H9 (cell line): ENCODE data around the gene PFDN4. TPM values are rescaled to one million over a fixed set of nuclear protein-coding genes. Genes with fewer than 3 reads are reported as not detected.

ENCODE experiments used
- DNase-seq: peaks from one replicate; pipeline ENCODE4 v3.0.0-alpha.2; 2017
- H2AFZ ChIP-seq: one replicate; pipeline ENCODE4 v1.6.1; 2013; ENCODE audit warnings: mild to moderate bottlenecking, low read length, control low read depth, moderate library complexity
- H2AK5ac ChIP-seq: 2 replicates; pipeline ENCODE4 v1.6.1; 2013; ENCODE audit warnings: low read length, control low read depth, mixed read lengths; ENCODE audit not compliant: insufficient read length
- H2BK120ac ChIP-seq: one replicate; pipeline ENCODE4 v1.6.1; 2013; ENCODE audit warnings: low read depth, mild to moderate bottlenecking, low read length, control low read depth, inconsistent platforms; ENCODE audit not compliant: poor library complexity, severe bottlenecking
- H2BK12ac ChIP-seq: 2 replicates; pipeline ENCODE4 v1.6.1; 2013; ENCODE audit warnings: low read length, control low read depth, mixed read lengths, low read depth; ENCODE audit not compliant: insufficient read length
- H2BK15ac ChIP-seq: 2 replicates; pipeline ENCODE4 v1.6.1; 2013; ENCODE audit warnings: low read depth, low read length, control low read depth
- H2BK20ac ChIP-seq: one replicate; pipeline ENCODE4 v1.6.1; 2013; ENCODE audit warnings: low read depth, mild to moderate bottlenecking, low read length, control low read depth, inconsistent platforms; ENCODE audit not compliant: poor library complexity, severe bottlenecking
- H2BK5ac ChIP-seq: 2 replicates; pipeline ENCODE4 v1.6.1; 2013; ENCODE audit warnings: low read length, control low read depth, mixed read lengths; ENCODE audit not compliant: insufficient read length
- H3K14ac ChIP-seq: 2 replicates; pipeline ENCODE4 v1.6.1; 2013; ENCODE audit warnings: low read length, control low read depth; ENCODE audit not compliant: insufficient read depth
- H3K18ac ChIP-seq: 2 replicates; pipeline ENCODE4 v1.6.1; 2013; ENCODE audit warnings: low read depth, mild to moderate bottlenecking, mixed read lengths, low read length, control low read depth; ENCODE audit not compliant: insufficient read length
- H3K23ac ChIP-seq: 2 replicates; pipeline ENCODE4 v1.6.1; 2013; ENCODE audit warnings: low read length, control low read depth, mixed read lengths, low read depth; ENCODE audit not compliant: insufficient read length
- H3K23me2 ChIP-seq: 2 replicates; pipeline ENCODE4 v1.6.1; 2013; ENCODE audit warnings: low read depth, mild to moderate bottlenecking, mixed read lengths, low read length, control low read depth; ENCODE audit not compliant: insufficient read length, poor library complexity, severe bottlenecking
- H3K27ac ChIP-seq: 2 replicates; pipeline ENCODE4 v1.5.1; 2013; ENCODE audit warnings: low read length, control low read depth, mixed read lengths, low read depth; ENCODE audit not compliant: insufficient read length
- H3K27me3 ChIP-seq: 2 replicates; pipeline ENCODE4 v1.6.1; 2013; ENCODE audit warnings: low read length, control low read depth, inconsistent platforms; ENCODE audit not compliant: insufficient read depth
- H3K4ac ChIP-seq: 2 replicates; pipeline ENCODE4 v1.6.1; 2013; ENCODE audit warnings: low read depth, mild to moderate bottlenecking, control low read depth, inconsistent platforms, low read length, moderate library complexity
- H3K4me1 ChIP-seq: 2 replicates; pipeline ENCODE4 v1.6.1; 2013; ENCODE audit warnings: low read length, control low read depth, inconsistent platforms; ENCODE audit not compliant: insufficient read depth
- H3K4me2 ChIP-seq: 2 replicates; pipeline ENCODE4 v1.6.1; 2013; ENCODE audit warnings: low read length, control low read depth, mixed read lengths; ENCODE audit not compliant: insufficient read length, insufficient read depth
- H3K56ac ChIP-seq: 2 replicates; pipeline ENCODE4 v1.6.1; 2013; ENCODE audit warnings: low read depth, mild to moderate bottlenecking, mixed read lengths, low read length, control low read depth; ENCODE audit not compliant: insufficient read length
- H3K79me1 ChIP-seq: 2 replicates; pipeline ENCODE4 v1.6.1; 2013; ENCODE audit warnings: low read depth, mild to moderate bottlenecking, moderate library complexity, low read length, control low read depth, inconsistent platforms; ENCODE audit not compliant: insufficient read depth, poor library complexity, severe bottlenecking
- H3K79me2 ChIP-seq: 2 replicates; pipeline ENCODE4 v1.6.1; 2013; ENCODE audit warnings: low read length, control low read depth, inconsistent platforms; ENCODE audit not compliant: insufficient read depth
- H3K9ac ChIP-seq: 2 replicates; pipeline ENCODE4 v1.6.1; 2013; ENCODE audit warnings: low read length, control low read depth, mixed read lengths; ENCODE audit not compliant: insufficient read length; ENCODE audit errors: extremely low read depth
- H3K9me3 ChIP-seq: one replicate; pipeline ENCODE4 v1.6.1; 2013; ENCODE audit warnings: low read depth, low read length, inconsistent platforms; ENCODE audit not compliant: control insufficient read depth
- H3T11ph ChIP-seq: one replicate; pipeline ENCODE4 v1.6.1; 2013; ENCODE audit warnings: mild to moderate bottlenecking, low read length, control low read depth, inconsistent platforms
- H4K20me1 ChIP-seq: one replicate; pipeline ENCODE4 v1.6.1; 2013; ENCODE audit not compliant: control insufficient read depth, insufficient read length, insufficient read depth
- H4K5ac ChIP-seq: 2 replicates; pipeline ENCODE4 v1.6.1; 2013; ENCODE audit warnings: low read depth, mild to moderate bottlenecking, mixed read lengths, low read length, control low read depth; ENCODE audit not compliant: insufficient read length
- H4K8ac ChIP-seq: replicated peaks from 2 replicates; pipeline ENCODE4 v1.6.1; 2013; ENCODE audit warnings: low read length, control low read depth, mixed read lengths, low read depth; ENCODE audit not compliant: insufficient read length
- H4K91ac ChIP-seq: 2 replicates; pipeline ENCODE4 v1.6.1; 2013; ENCODE audit warnings: low read depth, mild to moderate bottlenecking, moderate library complexity, mixed read lengths, low read length, control low read depth; ENCODE audit not compliant: insufficient read length
- H3K27ac Mint-ChIP-seq, 3 experiments: 2 replicates in 2 of 3; 3 replicates in 1 of 3; pipeline ENCODE4 v1.8.0; 2020 to 2021; ENCODE audit warnings: mixed read lengths in 3 of 3, mild to moderate bottlenecking in 1 of 3, moderate library complexity in 1 of 3
- H3K27me3 Mint-ChIP-seq: 2 replicates; pipeline ENCODE4 v1.8.0; 2021; ENCODE audit warnings: low read depth, mild to moderate bottlenecking, moderate library complexity, mixed read lengths
- H3K36me3 Mint-ChIP-seq, 3 experiments: 2 replicates in 2 of 3; 3 replicates in 1 of 3; pipeline ENCODE4 v1.8.0; 2020 to 2021; ENCODE audit warnings: low read depth in 3 of 3, mixed read lengths in 3 of 3; ENCODE audit not compliant: insufficient read depth in 1 of 3
- H3K4me1 Mint-ChIP-seq, 2 experiments: 2 replicates each; pipeline ENCODE4 v1.8.0; 2020; ENCODE audit warnings: mixed read lengths in 2 of 2
- H3K4me3 Mint-ChIP-seq, 2 experiments: 2 replicates in 1 of 2; 3 replicates in 1 of 2; pipeline ENCODE4 v1.8.0; 2020 to 2021; ENCODE audit warnings: mild to moderate bottlenecking in 2 of 2, mixed read lengths in 2 of 2, moderate library complexity in 1 of 2
- H3K9me3 Mint-ChIP-seq, 2 experiments: 2 replicates in 1 of 2; 3 replicates in 1 of 2; pipeline ENCODE4 v1.8.0; 2020; ENCODE audit warnings: mild to moderate bottlenecking in 2 of 2, mixed read lengths in 2 of 2, moderate library complexity in 1 of 2
- CTCF ChIP-seq: fragments of 200-600 bp; sonication (generic); conservative IDR thresholded peaks from 3 replicates; pipeline ENCODE4 v1.8.0; 2021; ENCODE audit warnings: antibody characterized with exemption, mild to moderate bottlenecking
- WGBS: extraction: QIAGEN DNeasy Blood & Tissue Kit; methylation state at CpG from one replicate; pipeline ENCODE4 v1.1.7; 2013; ENCODE audit warnings: missing lambda C conversion rate, low lambda C conversion rate, mixed read lengths; ENCODE audit not compliant: insufficient read length; ENCODE audit errors: extremely low coverage; 5-methylcytosine and 5-hydroxymethylcytosine counted together
- total RNA-seq: library from RNA; stranded (reverse); gene quantifications from 2 replicates; pipeline ENCODE4 v1.2.1, GENCODE V29; 2021

The PFDN4 gene
- total RNA-seq, 1 experiment from 2014 or later: 73.6 TPM

- no peak for DNase-seq
- H3K14ac ChIP-seq: no peak overlapping the region
- no peak overlapping the region for H2BK12ac ChIP-seq
- H4K8ac ChIP-seq: no peak overlapping the region
- H3K27ac ChIP-seq: no peak overlapping the region
- H2BK120ac ChIP-seq: no peak overlapping the region
- H3K18ac ChIP-seq: no peak overlapping the region
- H2AK5ac ChIP-seq: no peak overlapping the region
- Mint-ChIP-seq H3K36me3 (no peaks in the 10 kb centered on the region), H3K27ac (no peak overlapping the region), H3K4me3 (no peak overlapping the region), H3K9me3 (no peaks in the 10 kb centered on the region), H3K4me1 (no peaks in the 10 kb centered on the region), H3K27me3 (peaks cover 14% of the 10 kb centered on the region)
- no peak overlapping the region for H2AFZ ChIP-seq
- TF ChIP-seq CTCF: no peak
- H3K23me2 ChIP-seq: no peaks in the 10 kb centered on the region
- H3T11ph ChIP-seq: no peak overlapping the region
- H4K91ac ChIP-seq: no peak overlapping the region
- H3K9ac ChIP-seq: no peak overlapping the region
- H3K4me1 ChIP-seq: no peaks in the 10 kb centered on the region
- H3K9me3 ChIP-seq: no peaks in the 10 kb centered on the region
- no peak overlapping the region for H2BK5ac ChIP-seq
- H3K23ac ChIP-seq: no peak overlapping the region
- no peak overlapping the region for H3K56ac ChIP-seq
- H3K79me1 ChIP-seq: no peaks in the 10 kb centered on the region
- H4K20me1 ChIP-seq: no peaks in the 10 kb centered on the region
- H2BK15ac ChIP-seq: no peak overlapping the region
- H3K4ac ChIP-seq: no peak overlapping the region
- H4K5ac ChIP-seq: no peak overlapping the region
- no CpG with 5 or more reads among the region's 1 CpG for WGBS
- no peak overlapping the region for H3K4me2 ChIP-seq
- H2BK20ac ChIP-seq: no peak overlapping the region
- H3K27me3 ChIP-seq: no peaks in the 10 kb centered on the region
- no peaks in the 10 kb centered on the region for H3K79me2 ChIP-seq
Measured at GRCh38 chr20:54180931-54181330, 27.0 kb upstream of the PFDN4 start.
